HG02970 (cell line): Measurements from ENCODE around the gene PLEKHF1.
"Not testable (repeated sequence)": the region's sequence is repeated elsewhere in the genome, so short reads cannot be mapped to it uniquely, and the experiment has no call there.

Experiments
- ATAC-seq: cut with Tn5 transposase; IDR thresholded peaks from one replicate; pipeline ENCODE4 v1.9.1; 2021; ENCODE audit warnings: mild to moderate bottlenecking, moderate library complexity, moderate number of reproducible peaks; ENCODE audit not compliant: unreplicated experiment, low FRiP score

Gene PLEKHF1

DNA sequence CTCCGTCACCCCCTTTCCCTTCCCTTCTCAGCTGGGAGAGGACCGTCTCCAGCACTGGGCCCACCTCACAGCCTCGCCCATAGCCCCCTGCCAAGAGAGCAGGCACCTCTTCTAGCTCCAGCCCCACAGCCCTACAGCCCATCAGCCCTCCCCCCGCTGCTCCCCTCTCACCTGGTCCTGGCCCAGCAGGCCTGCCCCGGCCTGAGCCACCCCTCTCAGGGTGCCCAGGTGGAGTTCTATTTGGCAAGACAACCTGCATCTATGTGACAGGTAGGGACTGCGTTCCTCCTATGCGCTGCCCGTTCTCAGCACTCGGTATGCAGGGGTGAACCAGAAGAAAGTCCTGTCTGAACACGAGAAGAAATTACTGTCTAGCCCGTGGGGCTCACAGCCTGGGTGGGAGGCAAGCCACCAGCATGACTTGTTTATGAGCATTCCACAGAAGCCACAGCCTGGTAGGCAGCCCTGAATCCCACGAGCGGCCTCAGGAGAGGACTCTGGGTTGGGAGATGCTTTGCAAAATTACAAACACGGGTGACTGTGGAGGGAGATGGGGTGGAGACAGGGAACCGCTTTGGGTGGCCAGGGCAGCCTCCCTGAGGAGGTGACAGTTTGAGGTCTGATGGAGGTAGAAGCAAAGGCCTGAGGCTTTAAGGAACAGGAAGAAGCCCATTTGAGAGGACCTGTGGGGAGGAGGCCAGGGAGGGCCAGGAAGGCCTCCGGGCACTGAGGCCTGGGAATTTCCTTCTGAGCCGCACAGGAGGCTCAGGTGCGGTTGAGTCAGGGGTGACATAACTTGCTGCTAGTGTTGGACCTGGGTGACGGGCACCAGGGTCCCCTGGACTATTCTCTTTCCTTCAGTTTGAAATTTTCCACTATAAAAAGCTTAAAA, 1.2 kb upstream of the PLEKHF1 start:
- ATAC-seq, result no peak

DNA sequence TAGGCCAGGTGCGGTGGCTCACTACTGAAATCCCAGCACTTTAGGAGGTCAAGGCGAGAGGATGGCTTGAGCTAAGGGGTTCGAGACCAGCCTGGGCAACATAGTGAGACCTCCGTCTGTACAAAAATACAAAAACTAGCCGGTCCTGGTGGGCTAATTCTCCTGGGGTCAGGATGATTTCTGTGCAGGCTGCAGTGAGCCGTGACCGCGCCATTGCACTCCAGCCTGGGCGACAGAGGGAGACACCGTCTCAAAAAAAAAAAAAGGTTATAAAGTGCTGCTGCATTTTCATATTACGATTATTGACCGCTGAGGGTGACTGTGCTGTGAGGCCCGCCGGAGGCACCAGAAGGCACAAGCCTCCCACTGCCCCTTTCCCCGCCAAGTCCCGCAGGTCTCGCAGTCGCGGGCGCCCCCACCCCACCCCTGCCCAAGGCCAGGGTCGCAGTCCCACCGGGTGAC, 477 bp upstream of the PLEKHF1 start:
- no peak for ATAC-seq

DNA sequence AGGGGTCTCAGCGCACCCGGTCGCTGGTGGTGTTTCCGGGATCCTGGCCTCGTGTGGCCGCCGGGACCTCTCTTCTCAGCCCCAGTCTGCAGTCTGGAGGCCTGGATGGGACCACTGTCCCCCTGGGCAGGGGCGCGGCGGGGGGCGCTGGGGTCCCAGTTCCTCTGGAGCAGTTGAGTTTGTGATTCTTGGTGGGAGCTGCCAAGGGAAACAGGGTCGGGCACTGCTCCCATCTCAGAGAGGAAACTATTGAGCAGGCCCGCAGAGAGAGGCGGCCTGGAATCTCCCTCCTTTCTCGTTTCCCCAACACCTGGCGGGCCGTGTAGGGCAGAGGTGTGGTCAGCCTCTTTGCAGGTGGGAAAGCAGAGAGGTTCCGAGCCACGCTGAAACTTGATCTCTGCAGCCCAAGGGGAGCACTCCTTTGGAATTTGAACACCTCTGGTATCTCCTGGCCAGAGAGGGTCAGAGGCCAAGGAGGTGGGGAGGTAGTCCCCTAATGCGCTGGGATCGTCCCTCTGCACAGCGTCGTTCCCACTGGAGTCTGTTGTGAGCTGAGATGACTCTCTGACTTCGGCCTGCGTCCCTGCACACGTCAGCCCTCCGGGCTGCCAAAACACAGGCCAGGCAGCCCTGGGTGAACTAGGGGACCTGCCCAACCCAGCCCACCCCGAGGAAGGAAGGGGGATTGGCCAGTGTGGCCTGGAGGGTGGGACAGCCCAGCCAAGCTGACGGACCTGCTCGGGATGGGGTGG, 741 bp downstream of the PLEKHF1 start:
- ATAC-seq, result no peak

DNA sequence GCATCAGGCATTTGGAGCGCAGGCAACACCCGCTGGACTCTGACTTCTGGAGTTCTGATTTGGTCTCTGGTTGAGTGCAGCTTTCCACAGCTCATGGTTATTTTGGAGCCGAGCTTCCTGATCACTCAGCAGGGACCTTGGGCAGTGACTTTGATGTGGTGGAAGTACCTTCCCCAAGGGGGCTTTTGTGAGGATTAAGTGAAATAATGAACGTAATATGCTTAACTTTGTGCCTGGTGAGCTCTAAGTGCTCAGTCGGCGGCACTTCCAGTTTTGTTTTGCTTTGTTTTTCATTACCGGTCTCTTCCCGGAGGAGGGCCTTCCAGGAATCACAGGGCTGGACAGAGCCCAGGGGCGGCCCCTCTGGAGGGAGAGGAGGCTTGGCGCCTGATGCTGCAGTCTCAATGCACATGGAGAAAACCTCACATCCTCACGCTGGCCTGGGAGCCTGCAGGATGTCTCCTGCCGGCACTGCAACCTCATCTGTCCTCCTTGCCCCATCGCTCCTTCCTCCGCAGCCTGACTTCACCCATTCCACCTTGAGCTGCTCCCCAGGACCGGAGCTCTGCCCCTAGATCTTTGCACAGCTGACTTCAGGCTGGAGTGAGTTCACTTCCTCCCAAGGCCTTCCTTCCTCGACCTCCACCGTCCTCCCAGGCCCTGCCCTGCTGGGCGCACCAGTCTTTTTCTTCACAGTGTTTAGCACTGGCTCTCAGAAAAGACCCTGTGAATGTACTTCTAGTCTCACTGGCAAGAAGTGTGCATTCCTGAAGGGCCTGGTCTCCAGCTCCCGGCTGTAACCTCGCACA, 1.5 kb downstream of the PLEKHF1 start:
- no peak for ATAC-seq

DNA sequence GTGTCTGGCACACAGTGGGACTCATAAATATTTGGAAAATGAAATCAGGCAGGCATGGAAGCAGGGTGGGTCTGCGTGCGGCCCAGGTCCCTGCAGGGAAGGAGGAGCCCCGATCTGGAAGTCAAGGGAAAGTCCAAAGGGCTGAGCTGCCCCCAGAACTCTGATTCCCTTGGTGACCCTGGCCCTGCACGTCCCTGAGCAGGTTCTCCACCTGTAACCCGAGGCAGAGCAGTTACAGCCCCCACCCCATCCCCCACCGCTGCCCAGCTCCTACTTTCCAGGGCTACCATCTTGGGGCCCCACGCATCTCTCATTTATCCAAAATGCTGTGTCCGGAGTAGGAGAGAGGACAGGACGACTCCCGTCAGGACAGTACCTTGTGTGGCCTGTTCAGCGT, 2.1 kb downstream of the PLEKHF1 start:
- ATAC-seq, result no peak

DNA sequence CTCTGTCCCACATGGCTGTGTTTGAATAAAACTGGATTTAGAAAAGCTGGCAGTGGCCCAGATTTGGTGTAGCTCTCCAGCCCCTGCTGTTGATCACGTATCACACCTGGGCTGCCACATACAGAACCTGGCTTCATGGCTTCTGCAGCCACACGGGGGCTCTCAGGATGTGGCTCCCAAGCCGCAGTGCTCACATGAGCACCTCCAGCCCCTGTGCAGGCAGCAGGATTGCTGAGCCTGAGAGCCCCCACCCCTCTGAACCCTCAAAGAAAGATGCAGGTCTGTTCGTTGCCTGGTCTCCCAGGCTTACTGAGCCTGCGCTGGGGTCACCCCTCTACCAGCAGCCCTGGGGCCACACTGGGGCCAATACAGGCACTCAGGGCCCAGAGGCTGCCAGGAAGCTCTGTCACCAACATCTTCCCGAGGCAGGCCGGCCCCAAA, 2.7 kb downstream of the PLEKHF1 start:
- no peak for ATAC-seq

DNA sequence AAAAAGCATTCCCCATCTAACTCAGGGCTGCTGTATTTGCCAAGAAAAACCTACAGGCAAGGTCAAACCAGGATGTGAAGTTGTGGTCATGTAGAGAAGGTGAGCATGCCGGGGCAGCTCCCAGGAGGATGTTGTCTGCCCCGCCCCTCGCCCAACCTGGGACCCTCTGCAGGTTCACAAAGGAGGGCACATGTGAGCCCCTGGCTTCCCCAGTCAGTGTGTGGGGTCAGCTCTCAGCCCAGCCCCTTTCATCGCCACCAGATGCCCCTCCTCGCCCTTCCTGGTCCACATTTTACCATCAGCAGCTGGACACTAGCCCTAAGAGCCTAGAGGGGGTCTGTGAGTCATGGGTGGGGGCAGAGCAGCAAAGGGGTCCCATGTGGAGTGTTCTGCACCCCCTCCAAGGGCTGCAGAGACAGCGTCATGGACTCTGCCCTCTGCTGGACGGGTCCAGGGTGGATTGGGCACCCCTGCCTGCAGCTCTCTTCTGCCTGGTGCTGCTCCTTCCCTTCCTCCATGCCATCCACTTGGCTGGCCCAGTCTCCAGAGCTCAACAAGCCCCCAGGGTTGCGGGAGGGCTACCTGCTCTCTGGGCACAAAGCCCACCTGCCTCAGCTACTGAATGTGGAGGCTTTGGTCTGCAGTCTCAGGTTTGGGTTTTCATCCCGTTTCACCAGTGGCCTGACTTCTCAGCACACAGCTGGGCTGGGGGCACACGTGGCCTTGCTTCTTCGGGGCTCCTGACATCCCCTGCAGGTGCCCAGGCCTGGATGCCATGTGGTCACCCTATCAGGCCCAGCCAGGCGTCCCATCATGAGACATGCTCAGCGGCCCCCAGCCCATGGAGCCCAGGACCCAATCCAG, 3.7 kb downstream of the PLEKHF1 start:
- no peak for ATAC-seq

DNA sequence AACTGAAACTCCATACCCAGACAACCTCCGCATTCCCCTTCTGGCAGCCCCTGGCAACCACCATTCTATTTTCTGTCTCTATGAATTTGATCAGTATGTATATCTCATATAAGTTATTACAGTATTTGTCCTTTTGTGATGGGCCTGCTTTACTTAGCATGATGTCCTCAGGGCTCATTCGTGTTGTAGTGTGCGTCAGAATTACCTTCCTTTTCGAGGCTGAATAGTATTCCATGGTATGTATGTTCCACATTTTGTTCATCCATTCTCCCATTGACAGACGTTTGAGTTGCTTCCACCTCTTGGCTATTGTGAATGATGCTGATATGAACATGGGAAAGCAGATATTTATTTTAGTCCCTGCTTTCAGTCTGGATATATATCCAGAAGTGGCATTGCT, 5.0 kb downstream of the PLEKHF1 start:
- ATAC-seq, result no peak

DNA sequence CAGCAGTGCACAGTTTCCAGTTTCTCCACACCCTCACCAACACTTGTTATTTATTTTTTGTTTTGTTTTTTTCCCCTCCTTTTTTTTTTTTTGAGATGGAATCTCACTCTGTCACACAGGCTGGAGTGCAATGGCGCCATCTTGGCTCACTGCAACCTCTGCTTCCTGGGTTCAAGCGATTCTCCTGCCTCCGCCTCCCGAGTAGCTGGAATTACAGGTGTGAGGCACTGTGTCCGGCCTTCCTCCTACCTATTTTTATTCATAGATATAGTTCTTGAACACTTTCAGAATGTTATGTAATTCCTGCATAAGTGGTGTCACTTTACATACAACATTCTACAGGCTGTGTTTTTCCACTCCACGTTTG, 5.7 kb downstream of the PLEKHF1 start:
- not testable (repeated sequence) for ATAC-seq

DNA sequence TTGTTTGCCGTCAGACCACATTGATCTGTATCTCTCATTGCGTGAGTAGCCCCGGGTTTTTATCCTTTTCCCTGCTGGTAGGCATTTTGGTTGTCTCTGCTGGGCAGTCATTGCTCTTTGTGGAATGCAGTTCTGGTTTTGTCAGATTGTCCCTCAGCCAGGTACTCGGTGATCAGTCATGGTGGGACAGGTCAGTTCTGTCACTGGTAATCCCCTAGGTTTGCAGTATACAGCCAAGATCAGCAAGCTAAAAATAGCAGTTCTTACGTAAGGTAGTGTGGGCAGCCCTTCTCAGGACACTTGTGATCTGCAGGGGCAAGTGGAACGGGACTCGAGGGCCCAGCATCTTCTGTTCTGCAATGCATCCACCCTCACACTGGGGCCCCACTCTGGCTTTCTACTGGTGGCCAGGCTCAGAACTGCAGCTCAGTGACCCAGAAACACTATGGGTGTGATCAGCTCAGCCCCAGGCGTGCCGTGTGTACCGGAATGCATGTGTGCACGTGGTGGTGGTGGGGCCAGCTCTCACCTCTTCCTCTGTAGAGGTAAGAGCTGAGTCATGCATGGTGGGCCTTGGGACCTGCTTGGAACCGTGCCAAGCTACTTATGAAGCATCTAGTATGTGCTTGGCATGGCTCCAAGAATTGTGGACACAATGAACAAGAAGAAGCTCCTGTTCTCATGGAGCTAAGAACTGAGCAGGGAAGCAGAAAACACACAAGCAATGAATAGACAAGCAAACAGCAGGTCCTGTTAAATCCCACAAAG, 6.3 kb downstream of the PLEKHF1 start:
- peak; percentile 55 for ATAC-seq

DNA sequence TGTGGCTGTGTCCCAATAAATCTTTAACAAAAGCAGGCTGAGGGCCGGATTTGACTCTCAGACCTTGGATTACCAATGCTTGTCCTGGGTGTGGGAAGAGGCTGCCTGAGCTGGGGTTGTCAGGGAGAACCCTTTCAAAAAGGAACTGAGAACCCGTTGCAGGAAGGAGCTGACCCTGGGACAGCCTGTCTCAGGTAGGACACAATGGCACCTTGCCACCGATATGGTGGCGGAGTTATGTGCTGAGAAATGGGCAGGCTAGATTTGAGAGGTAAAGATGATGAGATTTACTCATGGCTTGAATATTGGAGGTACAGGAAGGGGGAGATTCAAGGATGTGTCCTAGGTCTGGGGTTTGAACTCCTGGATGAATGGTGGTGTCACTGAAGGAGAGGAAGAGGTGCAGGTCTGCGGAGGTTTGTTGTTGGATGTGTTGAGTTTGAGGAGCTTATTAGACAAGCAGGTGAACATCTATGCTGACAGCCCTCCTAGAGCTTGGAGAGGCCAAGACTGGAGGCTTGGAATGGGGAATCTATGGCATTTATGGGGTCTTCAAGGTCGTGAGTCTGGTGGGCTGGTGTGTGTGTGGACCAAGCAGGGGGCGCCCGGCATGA, 7.2 kb downstream of the PLEKHF1 start:
- no peak for ATAC-seq

DNA sequence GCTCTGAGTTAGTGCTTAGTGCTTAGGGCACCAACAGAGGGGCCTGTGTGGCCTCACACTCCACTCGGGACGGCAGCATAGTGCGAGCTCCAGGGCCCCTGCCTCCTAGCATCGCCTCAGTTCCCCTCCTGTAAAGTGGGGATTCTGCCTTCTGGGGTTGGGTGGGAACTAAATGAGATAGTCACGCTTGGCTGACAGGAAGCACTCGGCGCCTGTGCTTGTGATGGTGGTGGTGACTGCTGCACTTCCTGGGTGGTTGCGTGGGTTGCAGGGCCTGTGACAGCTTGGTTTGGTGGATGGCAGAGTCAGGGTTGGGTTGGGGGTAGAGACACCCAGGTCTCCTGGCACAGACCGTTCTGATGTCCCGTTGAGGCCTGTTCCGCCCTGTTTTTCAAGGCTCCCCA, 7.7 kb downstream of the PLEKHF1 start:
- ATAC-seq, result no peak

DNA sequence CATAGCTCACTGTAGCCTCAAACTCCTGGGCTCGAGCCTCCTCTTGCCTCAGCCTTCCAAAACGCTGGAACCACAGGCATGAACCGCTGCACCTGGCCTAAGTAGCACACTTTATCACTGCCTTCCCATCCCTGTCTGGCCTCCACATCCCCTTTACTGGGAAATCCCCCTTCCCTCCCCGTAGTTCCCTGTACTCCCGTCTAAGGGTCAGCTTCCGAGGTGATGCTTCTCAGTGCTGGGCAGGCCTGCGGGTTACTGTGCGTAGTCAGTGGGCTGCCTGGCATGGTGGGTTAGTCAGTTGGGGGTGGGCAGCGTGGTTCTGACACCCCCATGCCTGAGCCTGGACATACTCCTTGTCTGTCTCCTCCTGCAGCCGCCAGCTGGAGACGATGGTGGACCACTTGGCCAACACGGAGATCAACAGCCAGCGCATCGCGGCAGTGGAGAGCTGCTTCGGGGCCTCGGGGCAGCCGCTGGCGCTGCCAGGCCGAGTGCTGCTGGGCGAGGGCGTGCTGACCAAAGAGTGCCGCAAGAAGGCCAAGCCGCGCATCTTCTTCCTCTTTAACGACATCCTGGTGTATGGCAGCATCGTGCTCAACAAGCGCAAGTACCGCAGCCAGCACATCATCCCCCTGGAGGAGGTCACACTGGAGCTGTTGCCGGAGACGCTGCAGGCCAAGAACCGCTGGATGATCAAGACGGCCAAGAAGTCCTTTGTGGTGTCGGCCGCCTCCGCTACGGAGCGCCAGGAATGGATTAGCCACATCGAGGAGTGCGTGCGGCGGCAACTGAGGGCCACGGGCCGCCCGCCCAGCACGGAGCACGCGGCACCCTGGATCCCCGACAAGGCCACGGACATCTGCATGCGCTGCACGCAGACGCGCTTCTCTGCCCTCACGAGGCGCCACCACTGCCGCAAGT, 8.4 kb downstream of the PLEKHF1 start:
- no peak for ATAC-seq

DNA sequence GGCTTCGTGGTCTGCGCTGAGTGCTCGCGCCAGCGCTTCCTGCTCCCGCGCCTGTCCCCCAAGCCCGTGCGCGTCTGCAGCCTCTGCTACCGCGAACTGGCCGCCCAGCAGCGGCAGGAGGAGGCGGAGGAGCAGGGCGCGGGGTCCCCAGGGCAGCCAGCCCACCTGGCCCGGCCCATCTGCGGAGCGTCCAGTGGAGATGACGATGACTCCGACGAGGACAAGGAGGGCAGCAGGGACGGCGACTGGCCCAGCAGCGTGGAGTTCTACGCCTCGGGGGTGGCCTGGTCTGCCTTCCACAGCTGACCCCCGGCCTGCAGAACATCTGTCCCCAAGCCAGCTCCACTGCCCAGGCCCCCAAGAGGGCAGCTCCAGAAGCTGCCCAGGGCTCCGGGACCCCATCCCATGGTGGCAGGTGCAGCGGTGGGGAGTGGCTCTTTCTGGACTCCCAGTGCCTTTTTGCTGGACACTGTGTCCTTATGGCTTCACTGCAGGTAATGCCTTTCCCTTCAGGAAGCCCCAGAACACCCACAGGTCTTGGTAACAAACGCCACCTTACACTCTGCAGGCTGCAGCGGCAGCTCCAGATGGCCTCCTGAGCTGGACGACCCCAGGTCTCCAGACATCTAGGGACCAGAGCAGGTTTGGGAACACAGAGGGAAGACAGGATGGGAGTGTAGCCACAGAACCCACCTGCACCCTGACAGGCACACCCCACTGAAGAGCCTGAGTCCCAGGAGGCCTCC, 9.3 kb downstream of the PLEKHF1 start:
- no peak for ATAC-seq

DNA sequence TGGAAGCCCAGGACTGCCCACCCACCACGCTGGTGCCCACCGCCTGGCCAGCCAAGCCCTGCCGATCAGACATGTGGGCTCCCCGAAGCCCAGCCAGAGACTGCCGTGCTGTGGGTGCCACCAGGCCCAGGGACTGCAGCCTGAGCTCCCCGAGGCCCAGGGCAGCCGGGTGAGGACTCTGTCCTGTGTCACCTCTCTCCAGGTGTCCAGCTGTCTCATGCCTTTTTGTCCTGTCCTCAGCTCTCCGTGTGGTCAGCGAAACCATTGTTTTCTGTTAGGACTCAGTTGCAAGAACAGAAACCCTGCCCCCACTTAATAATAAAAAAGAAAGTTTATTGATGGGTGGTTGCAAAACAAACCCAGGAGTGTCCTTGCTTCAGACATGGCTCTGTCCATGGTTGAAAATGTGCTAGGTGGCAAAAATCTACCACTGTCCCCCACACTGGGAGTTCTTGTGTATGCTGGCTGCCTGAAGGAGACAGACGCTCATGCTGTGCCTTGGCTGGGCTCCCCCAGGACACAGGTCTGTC, 9.9 kb downstream of the PLEKHF1 start:
- no peak for ATAC-seq

DNA sequence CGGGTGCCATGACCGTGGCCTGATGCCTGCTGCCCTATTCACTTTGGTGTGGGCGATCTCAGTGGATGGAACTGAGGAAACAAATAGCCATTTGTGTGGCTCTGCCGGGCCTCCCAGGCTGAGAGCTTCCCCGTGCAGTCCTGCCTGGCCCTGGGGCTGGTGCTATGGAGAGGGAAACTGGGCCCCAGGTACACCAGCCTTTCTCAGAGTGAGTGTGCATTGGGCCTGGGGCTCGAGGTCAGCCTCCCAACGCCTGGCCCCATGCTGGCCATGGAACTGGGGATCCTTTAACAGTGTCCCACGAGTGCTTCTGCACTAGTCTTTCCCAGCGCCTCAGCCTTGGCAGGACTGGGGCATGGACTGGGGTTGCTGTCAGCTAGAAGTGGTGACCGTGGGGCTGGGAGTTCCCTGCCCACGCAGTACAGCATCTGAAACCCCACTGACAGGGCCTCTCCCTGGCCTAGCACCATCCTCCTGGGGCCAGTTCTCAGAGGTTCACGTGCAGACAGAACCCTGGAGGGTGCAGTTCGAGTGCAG, 10.5 kb downstream of the PLEKHF1 start:
- no peak for ATAC-seq

DNA sequence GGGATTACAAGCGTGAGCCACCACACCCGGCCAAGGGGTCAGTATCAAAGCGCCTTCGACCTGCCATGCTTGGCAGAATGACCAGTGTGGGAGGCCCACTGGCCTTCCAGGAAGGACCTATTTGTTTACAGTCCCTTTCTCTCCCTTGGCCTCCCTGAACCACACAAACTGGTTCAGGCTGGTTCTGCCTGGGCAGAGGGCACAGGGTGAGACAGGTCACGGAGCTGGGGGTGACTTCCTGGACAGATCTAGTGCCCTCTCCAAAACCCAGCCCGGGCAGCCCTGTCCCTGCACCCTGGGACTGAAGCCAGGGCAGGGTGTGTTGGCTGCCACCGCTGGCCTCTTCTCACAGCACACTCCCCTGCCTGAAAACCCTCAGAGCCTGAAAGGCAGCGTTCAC, 11.3 kb downstream of the PLEKHF1 start:
- ATAC-seq, result no peak
